Omental fat pad (tissue), 4 donors: ENCODE results near the gene ZBTB4. TPM values are rescaled to one million over a fixed set of nuclear protein-coding genes. Genes with fewer than 3 reads are reported as not detected.

ENCODE experiments used
- ATAC-seq: fragments of 150-250 bp; one replicate; pipeline ENCODE4 v1.9.1; 2016; ENCODE audit warnings: mild to moderate bottlenecking, moderate library complexity; ENCODE audit not compliant: low FRiP score
- DNase-seq: peaks from one replicate; pipeline ENCODE4 v3.0.0-alpha.2; 2019; ENCODE audit warnings: low spot score
- CTCF ChIP-seq, 3 donors: fragments of 450-650 bp; IDR thresholded peaks; one replicate each; pipeline ENCODE4 v1.5.1; 2016 to 2017; ENCODE audit warnings: antibody characterized with exemption in 3 of 3, mild to moderate bottlenecking in 3 of 3, moderate library complexity in 2 of 3
- total RNA-seq, 4 donors: library from RNA; depleted of rRNA; stranded (reverse); fragments of >200 nt; gene quantifications; one replicate each; pipeline ENCODE4 v1.1.0, GENCODE V29; 2016

The ZBTB4 gene
- total RNA-seq, 4 donors from 2014 or later: 27.5 to 57.9 (median 38.5) TPM

- no peak for TF ChIP-seq CTCF (IDR thresholded peaks at IDR 0.05)
- ATAC-seq: no peak
- DNase-seq: no peak
These were observed 11.1 kb downstream of the ZBTB4 start for GRCh38 chr17:7468290-7468689.

- ATAC-seq (no peak), DNase-seq (no peak)
- no peak for TF ChIP-seq CTCF (IDR thresholded peaks at IDR 0.05)
These were observed 11.9 kb downstream of the ZBTB4 start for GRCh38 chr17:7467498-7467897.

GRCh38 chr17:7466639-7467341 lies 12.6 kb downstream of the ZBTB4 start:
- DNase-seq (peak; percentile 68), ATAC-seq (peak; percentile 17)
- TF ChIP-seq CTCF (IDR thresholded peaks at IDR 0.05): no peak

GRCh38 chr17:7466318-7466638 lies 13.2 kb downstream of the ZBTB4 start:
- DNase-seq: no peak
- no peak for TF ChIP-seq CTCF (IDR thresholded peaks at IDR 0.05)
- ATAC-seq: no peak

- ATAC-seq (no peak), DNase-seq (no peak)
- TF ChIP-seq CTCF (IDR thresholded peaks at IDR 0.05): no peak
These were observed 13.7 kb downstream of the ZBTB4 start for GRCh38 chr17:7465597-7466275.

GRCh38 chr17:7464081-7464480 lies 15.3 kb downstream of the ZBTB4 start:
- no peak for DNase-seq

More at GRCh38 chr17:7464081-7464480, 15.3 kb downstream of the ZBTB4 start:
- TF ChIP-seq CTCF (IDR thresholded peaks at IDR 0.05): no peak
- ATAC-seq: no peak
